Bronchial epithelial cell (primary cell): Measurements from ENCODE around the gene VANGL2. TPM values are rescaled to one million over a fixed set of nuclear protein-coding genes. Genes with fewer than 3 reads are reported as not detected.
A peak's percentile ranks its signal among the peaks of the same experiment; 100 is the strongest.

Source experiments
- DNase-seq: peaks from one replicate; pipeline ENCODE4 v3.0.0-alpha.2; 2010; ENCODE audit warnings: low read depth
- FAIRE-seq: peaks from 2 replicates; lab custom pipeline; 2011; peaks lifted over from hg19 to GRCh38; lab: Jason Lieb, UNC
- H3K27me3 ChIP-seq: 2 replicates; pipeline ENCODE4 v1.5.1; 2011; ENCODE audit warnings: low read length; ENCODE audit not compliant: control insufficient read depth, insufficient read depth
- H3K36me3 ChIP-seq: 2 replicates; pipeline ENCODE4 v1.5.1; 2011; ENCODE audit warnings: low read length; ENCODE audit not compliant: control insufficient read depth, insufficient read depth
- H3K4me3 ChIP-seq: 2 replicates; pipeline ENCODE4 v1.5.1; 2011; ENCODE audit warnings: mild to moderate bottlenecking, low read depth, low read length, control low read depth
- total RNA-seq: library from RNA; depleted of rRNA; stranded (reverse); fragments of >200 nt; gene quantifications from 2 replicates; pipeline ENCODE4 v1.2.1, GENCODE V29; 2014
- TF ChIP-seq, protein P1 (sequence below): IDR thresholded peaks from 2 replicates; pipeline ENCODE4 v1.5.1; 2011; ENCODE audit warnings: mild to moderate bottlenecking, moderate library complexity, low read length, control low read depth, inconsistent platforms; ENCODE audit not compliant: insufficient read depth, severe bottlenecking

Gene VANGL2
- total RNA-seq, 1 donor from 2014 or later = 1.6 TPM

DNA sequence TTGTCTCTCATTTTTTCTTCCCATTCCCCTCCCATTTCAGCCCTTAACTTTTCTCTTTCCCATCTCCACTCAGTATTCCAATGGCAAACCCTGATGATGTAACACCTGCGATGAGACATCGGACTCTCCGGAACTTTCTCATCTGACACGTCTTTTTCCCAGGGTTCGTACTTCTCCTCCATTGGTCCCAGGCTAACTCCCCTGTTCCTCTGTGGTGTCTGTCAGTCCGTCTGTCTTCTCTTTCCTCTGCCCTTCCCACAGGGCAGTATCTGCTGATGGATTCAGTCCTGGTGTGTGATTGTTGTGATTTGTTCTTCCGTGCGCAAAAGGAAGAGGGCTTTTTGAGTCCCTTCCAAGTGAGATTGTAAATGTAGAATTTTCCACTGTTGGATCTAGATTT, 27.7 kb downstream of the VANGL2 start:
- DNase-seq = no peak
- H3K36me3 ChIP-seq = peaks cover 8% of the 10 kb centered on the region
- FAIRE-seq = peak; percentile 93

GRCh38 chr1:160428655-160429054, 28.3 kb downstream of the VANGL2 start:
- DNase-seq (peak; percentile 54), FAIRE-seq (no peak)
- Histone ChIP-seq H3K36me3 (peaks cover 8% of the 10 kb centered on the region), H3K4me3 (no peak overlapping the region), H3K27me3 (no peaks in the 10 kb centered on the region)
- TF ChIP-seq, protein P1, sequence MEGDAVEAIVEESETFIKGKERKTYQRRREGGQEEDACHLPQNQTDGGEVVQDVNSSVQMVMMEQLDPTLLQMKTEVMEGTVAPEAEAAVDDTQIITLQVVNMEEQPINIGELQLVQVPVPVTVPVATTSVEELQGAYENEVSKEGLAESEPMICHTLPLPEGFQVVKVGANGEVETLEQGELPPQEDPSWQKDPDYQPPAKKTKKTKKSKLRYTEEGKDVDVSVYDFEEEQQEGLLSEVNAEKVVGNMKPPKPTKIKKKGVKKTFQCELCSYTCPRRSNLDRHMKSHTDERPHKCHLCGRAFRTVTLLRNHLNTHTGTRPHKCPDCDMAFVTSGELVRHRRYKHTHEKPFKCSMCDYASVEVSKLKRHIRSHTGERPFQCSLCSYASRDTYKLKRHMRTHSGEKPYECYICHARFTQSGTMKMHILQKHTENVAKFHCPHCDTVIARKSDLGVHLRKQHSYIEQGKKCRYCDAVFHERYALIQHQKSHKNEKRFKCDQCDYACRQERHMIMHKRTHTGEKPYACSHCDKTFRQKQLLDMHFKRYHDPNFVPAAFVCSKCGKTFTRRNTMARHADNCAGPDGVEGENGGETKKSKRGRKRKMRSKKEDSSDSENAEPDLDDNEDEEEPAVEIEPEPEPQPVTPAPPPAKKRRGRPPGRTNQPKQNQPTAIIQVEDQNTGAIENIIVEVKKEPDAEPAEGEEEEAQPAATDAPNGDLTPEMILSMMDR = peak; percentile 54

More for the DNA sequence above, 27.7 kb downstream of the VANGL2 start:
- no peaks in the 10 kb centered on the region for H3K27me3 ChIP-seq
- TF ChIP-seq, protein P1 = no peak
- no peak overlapping the region for H3K4me3 ChIP-seq

- DNase-seq = no peak
Observed at GRCh38 chr1:160429125-160429561, 28.8 kb downstream of the VANGL2 start.

DNA sequence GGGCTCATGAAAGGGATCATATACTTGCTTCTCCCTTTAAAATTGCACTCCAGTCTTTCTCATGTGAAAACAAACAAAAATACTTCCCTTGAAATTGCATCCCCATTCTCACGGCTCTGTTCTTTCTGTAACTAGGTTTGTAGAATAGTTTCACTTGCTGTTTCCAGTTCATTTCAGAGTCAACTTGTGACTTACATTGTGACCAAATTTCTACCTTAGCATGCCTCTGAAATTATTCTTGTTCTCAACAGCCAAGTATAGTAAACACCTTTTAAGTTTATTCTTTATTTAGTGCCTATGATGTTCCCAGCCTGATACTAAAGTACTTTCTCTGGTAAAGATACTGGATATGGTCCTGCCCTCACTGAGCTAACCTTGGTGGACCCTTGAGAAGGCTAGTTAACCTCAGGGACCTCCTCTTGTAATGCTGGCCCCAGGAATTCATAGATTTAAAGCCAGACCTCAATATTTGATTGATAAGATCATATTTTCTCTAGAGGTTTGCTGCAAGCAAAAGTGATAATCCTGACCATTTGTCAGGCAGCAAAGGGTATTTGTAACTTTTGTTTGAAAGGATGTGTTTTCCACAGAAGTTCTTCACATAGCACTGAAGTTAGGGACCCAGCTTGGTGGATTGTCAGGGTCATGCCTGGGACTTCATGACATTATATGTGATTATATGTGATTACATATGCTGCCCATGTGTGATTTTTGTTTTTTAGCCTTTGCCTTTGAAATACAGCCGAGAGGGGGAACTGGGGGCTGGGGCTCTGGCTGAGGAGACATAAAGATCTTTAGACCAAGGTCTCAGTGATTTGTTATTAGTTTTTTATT, 29.6 kb downstream of the VANGL2 start:
- no peaks in the 10 kb centered on the region for H3K27me3 ChIP-seq
- H3K4me3 ChIP-seq = no peak overlapping the region
- TF ChIP-seq, protein P1 = no peak
- FAIRE-seq (no peak), DNase-seq (no peak)
- H3K36me3 ChIP-seq = peaks cover 3% of the 10 kb centered on the region

More at GRCh38 chr1:160429125-160429561, 28.8 kb downstream of the VANGL2 start:
- Histone ChIP-seq H3K36me3 (peaks cover 6% of the 10 kb centered on the region), H3K4me3 (no peak overlapping the region), H3K27me3 (no peaks in the 10 kb centered on the region)
- no peak for FAIRE-seq
- TF ChIP-seq, protein P1 = no peak

DNA sequence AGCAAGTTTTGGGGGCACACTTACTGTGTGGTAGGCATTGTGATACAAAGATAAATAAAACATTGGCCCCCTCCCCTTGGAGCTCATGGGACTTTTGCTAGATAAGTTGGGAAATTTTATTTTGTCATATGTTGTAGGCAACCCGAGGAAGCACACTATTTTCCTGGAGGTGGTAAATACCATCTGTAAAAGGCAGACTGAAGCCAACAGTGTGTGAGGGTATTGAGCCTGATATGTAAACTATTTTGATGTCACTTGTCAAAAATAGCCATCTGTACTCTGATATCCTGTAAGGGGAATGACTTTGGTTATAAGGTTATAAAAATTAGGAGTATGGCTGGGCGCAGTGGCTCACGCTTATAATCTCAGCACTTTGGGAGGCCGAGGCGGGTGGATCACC, 30.6 kb downstream of the VANGL2 start:
- no peak for FAIRE-seq
- H3K4me3 ChIP-seq = no peak overlapping the region
- H3K27me3 ChIP-seq = no peaks in the 10 kb centered on the region
- TF ChIP-seq, protein P1 = no peak
- peaks cover under 1% of the 10 kb centered on the region for H3K36me3 ChIP-seq
- DNase-seq = no peak
